ENCODE data around the gene SPEG. TPM values are rescaled to one million over a fixed set of nuclear protein-coding genes. Genes with fewer than 3 reads are reported as not detected.

The SPEG gene
- polyA plus RNA-seq, 1 donor (not counting 4 experiments of a cell fraction or from before 2014, with no cell fraction given), result 18.8 TPM

- no peak overlapping the region for H3K9ac ChIP-seq (ENCODE audit: control insufficient read depth, extremely low read depth, insufficient read depth, low read length)
- no peaks in the 10 kb centered on the region for H4K20me1 ChIP-seq (ENCODE audit: control insufficient read depth, extremely low read depth, insufficient read depth, low read length)
- H3K79me2 ChIP-seq (ENCODE audit: control insufficient read depth, insufficient read depth, low read length), result no peaks in the 10 kb centered on the region
- no peaks in the 10 kb centered on the region for H3K9me1 ChIP-seq (ENCODE audit: control insufficient read depth, extremely low read depth, insufficient read depth, low read length)
- H3K4me1 ChIP-seq (ENCODE audit: control insufficient read depth, extremely low read depth, insufficient read depth, low read length), result no peaks in the 10 kb centered on the region
- FAIRE-seq (no peak), DNase-seq (ENCODE audit: low read depth, low spot score) (no peak)
- no peaks in the 10 kb centered on the region for H3K36me3 ChIP-seq (ENCODE audit: control insufficient read depth in 2 of 2, extremely low read depth in 1 of 2, insufficient read depth in 2 of 2, low read length in 2 of 2)
- dilution Hi-C loops (cut with MboI; ENCODE audit: extremely low pct_ligation_motif_present, low sequenced_read_pairs), result no loop called here
- no peak overlapping the region for H3K4me2 ChIP-seq (ENCODE audit: control insufficient read depth, extremely low read depth, insufficient read depth, low read depth, low read length)
- H3K27ac ChIP-seq (ENCODE audit: control insufficient read depth, insufficient read depth, low read length), result no peak overlapping the region
- TF ChIP-seq CTCF (optimal IDR thresholded peaks at IDR 0.05 in 1 of 3, IDR thresholded peaks at IDR 0.05 in 1 of 3, conservative IDR thresholded peaks at IDR 0.05 in 1 of 3; ENCODE audit: extremely low read depth in 1 of 3, insufficient read depth in 2 of 3, low read length in 3 of 3), result no peak
- no peak for TF ChIP-seq EZH2 (IDR thresholded peaks at IDR 0.05; ENCODE audit: low read length)
- H3K27me3 ChIP-seq (ENCODE audit: control insufficient read depth, extremely low read depth, insufficient read depth, low read length), result peaks cover 4% of the 10 kb centered on the region
- no peak overlapping the region for H2AFZ ChIP-seq (ENCODE audit: control insufficient read depth, low read length)
- no peak overlapping the region for H3K4me3 ChIP-seq (ENCODE audit: control insufficient read depth in 2 of 3, extremely low read depth in 1 of 3, insufficient read depth in 2 of 3, low read depth in 1 of 3, low read length in 3 of 3)
- H3K9me3 ChIP-seq (ENCODE audit: control insufficient read depth, low read depth, low read length), result peaks cover 2% of the 10 kb centered on the region
Measured at GRCh38 chr2:219410390-219410789, 24.3 kb upstream of the SPEG start.

DNA sequence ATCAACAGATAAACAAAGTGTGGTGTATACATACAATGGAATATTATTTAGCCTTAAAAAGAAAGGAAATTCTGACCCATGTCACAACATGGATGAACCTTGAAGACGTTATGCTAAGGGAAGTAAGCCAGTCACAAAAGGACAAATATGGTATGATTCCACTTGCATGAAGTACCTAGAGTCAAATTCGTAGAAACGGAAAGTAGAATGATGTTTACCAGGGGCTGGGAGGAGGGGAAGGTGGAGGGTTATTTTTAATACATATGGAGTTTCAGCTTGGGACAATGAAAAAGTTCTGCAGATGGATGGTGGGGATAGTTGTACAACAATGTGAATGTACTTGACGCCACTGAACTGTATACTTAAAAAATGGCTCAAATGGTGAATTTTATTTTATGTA, 19.8 kb upstream of the SPEG start:
- no peaks in the 10 kb centered on the region for H3K4me1 ChIP-seq (ENCODE audit: control insufficient read depth, extremely low read depth, insufficient read depth, low read length)
- H3K27me3 ChIP-seq (ENCODE audit: control insufficient read depth, extremely low read depth, insufficient read depth, low read length), result peaks cover 28% of the 10 kb centered on the region
- no peaks in the 10 kb centered on the region for H4K20me1 ChIP-seq (ENCODE audit: control insufficient read depth, extremely low read depth, insufficient read depth, low read length)
- no peak overlapping the region for H3K27ac ChIP-seq (ENCODE audit: control insufficient read depth, insufficient read depth, low read length)
- H3K4me2 ChIP-seq (ENCODE audit: control insufficient read depth, extremely low read depth, insufficient read depth, low read depth, low read length), result no peak overlapping the region
- FAIRE-seq (no peak), DNase-seq (ENCODE audit: low read depth, low spot score) (no peak)
- H3K9me1 ChIP-seq (ENCODE audit: control insufficient read depth, extremely low read depth, insufficient read depth, low read length), result no peaks in the 10 kb centered on the region
- H3K9ac ChIP-seq (ENCODE audit: control insufficient read depth, extremely low read depth, insufficient read depth, low read length), result no peak overlapping the region
- H2AFZ ChIP-seq (ENCODE audit: control insufficient read depth, low read length), result no peak overlapping the region
- H3K9me3 ChIP-seq (ENCODE audit: control insufficient read depth, low read depth, low read length), result peaks cover 2% of the 10 kb centered on the region
- no peaks in the 10 kb centered on the region for H3K36me3 ChIP-seq (ENCODE audit: control insufficient read depth in 2 of 2, extremely low read depth in 1 of 2, insufficient read depth in 2 of 2, low read length in 2 of 2)
- H3K79me2 ChIP-seq (ENCODE audit: control insufficient read depth, insufficient read depth, low read length), result no peaks in the 10 kb centered on the region
- H3K4me3 ChIP-seq (ENCODE audit: control insufficient read depth in 2 of 3, extremely low read depth in 1 of 3, insufficient read depth in 2 of 3, low read depth in 1 of 3, low read length in 3 of 3), result no peak overlapping the region
- dilution Hi-C loops (cut with MboI; ENCODE audit: extremely low pct_ligation_motif_present, low sequenced_read_pairs), result no loop called here
- TF ChIP-seq EZH2 (IDR thresholded peaks at IDR 0.05; ENCODE audit: low read length) (no peak), CTCF (optimal IDR thresholded peaks at IDR 0.05 in 1 of 3, IDR thresholded peaks at IDR 0.05 in 1 of 3, conservative IDR thresholded peaks at IDR 0.05 in 1 of 3; ENCODE audit: extremely low read depth in 1 of 3, insufficient read depth in 2 of 3, low read length in 3 of 3) (no peak)
